GM12878 (cell line): ENCODE results near the gene SMG6. TPM values are rescaled to one million over a fixed set of nuclear protein-coding genes. Genes with fewer than 3 reads are reported as not detected.

Experiments
- ATF3 ChIP-seq: IDR thresholded peaks from 2 replicates; pipeline ENCODE4 v1.6.1; 2011; ENCODE audit warnings: low read depth, mild to moderate bottlenecking, low read length, moderate library complexity, borderline replicate concordance; ENCODE audit errors: extremely low read depth
- BACH1 ChIP-seq: fragments of 450-650 bp; IDR thresholded peaks from 2 replicates; pipeline ENCODE4 v1.6.1; 2017; ENCODE audit warnings: mild to moderate bottlenecking, borderline replicate concordance
- CREM ChIP-seq: IDR thresholded peaks from 2 replicates; pipeline ENCODE4 v1.6.1; 2014; ENCODE audit warnings: antibody characterized with exemption, low read depth
- DPF2 ChIP-seq: fragments of 450-650 bp; IDR thresholded peaks from 2 replicates; pipeline ENCODE4 v1.6.1; 2017; ENCODE audit warnings: mild to moderate bottlenecking
- FOXK2 ChIP-seq: fragments of 450-650 bp; IDR thresholded peaks from 2 replicates; pipeline ENCODE4 v1.6.1; 2017; ENCODE audit warnings: mild to moderate bottlenecking, moderate library complexity
- GATAD2B ChIP-seq: fragments of 450-650 bp; conservative IDR thresholded peaks from 2 replicates; pipeline ENCODE4 v1.6.1; 2017; ENCODE audit warnings: low read depth, mild to moderate bottlenecking, moderate library complexity
- LARP7 ChIP-seq: fragments of 450-650 bp; IDR thresholded peaks from 2 replicates; pipeline ENCODE4 v1.6.1; 2017; ENCODE audit warnings: mild to moderate bottlenecking
- MAX ChIP-seq: IDR thresholded peaks from 2 replicates; pipeline ENCODE4 v1.6.1; 2012; ENCODE audit warnings: low read depth, low read length, improper control_type of control experiment
- MEF2B ChIP-seq: fragments of 450-650 bp; IDR thresholded peaks from 2 replicates; pipeline ENCODE4 v1.6.1; 2018; ENCODE audit warnings: mild to moderate bottlenecking, moderate library complexity; ENCODE audit not compliant: partially characterized antibody, poor library complexity, severe bottlenecking
- MXI1 ChIP-seq: fragments of 150-350 bp; IDR thresholded peaks from 2 replicates; pipeline ENCODE4 v1.6.1; 2011; ENCODE audit warnings: low read depth, mild to moderate bottlenecking, inconsistent platforms, low read length, improper control_type of control experiment
- NBN ChIP-seq: fragments of 450-650 bp; IDR thresholded peaks from 2 replicates; pipeline ENCODE4 v1.6.1; 2016
- NFYA ChIP-seq: IDR thresholded peaks from 2 replicates; pipeline ENCODE4 v1.6.1; 2011; ENCODE audit warnings: low read depth, mild to moderate bottlenecking, low read length, improper control_type of control experiment, borderline replicate concordance
- RFX5 ChIP-seq: IDR thresholded peaks from 2 replicates; pipeline ENCODE4 v1.6.1; 2011; ENCODE audit warnings: low read depth, low read length, improper control_type of control experiment
- SMARCA5 ChIP-seq: fragments of 450-650 bp; IDR thresholded peaks from 2 replicates; pipeline ENCODE4 v1.6.1; 2017; ENCODE audit warnings: mild to moderate bottlenecking
- polyA plus RNA-seq, 11 experiments: library from polyadenylated mRNA; depleted of rRNA in 4 of 11; unstranded in 6 of 11; stranded (reverse) in 5 of 11; fragments of >200 nt; fragmentation: Nextera tagmentation in 4 of 11; fragmentation: Illumina TruSeq in 1 of 11; extraction: Ambion mirVana in 4 of 11; extraction: Trizol in 1 of 11; gene quantifications; 1 replicate in 1 of 11; 2 replicates in 10 of 11; pipeline versions ENCODE4 v1.2.1 to v1.2.3, GENCODE V29; 2011 to 2016; ENCODE audit warnings: inconsistent platforms in 2 of 11, missing spikeins in 2 of 11, low read depth in 1 of 11
- total RNA-seq, 4 experiments: library from RNA; depleted of rRNA in 3 of 4; stranded (reverse); fragments of >200 nt in 3 of 4; fragmentation: Illumina TruSeq in 1 of 4; extraction: Trizol in 1 of 4; gene quantifications; 2 replicates each; pipeline versions ENCODE4 v1.2.1 to v1.2.3, GENCODE V29; 2013 to 2021

SMG6 gene
- total and polyA plus RNA-seq, 10 of the 15 experiments (the other 5 are each of a cell fraction or from before 2014, with no cell fraction given), result 0.58 to 28.7 (median 15.7) TPM

- no peak for TF ChIP-seq NBN
- TF ChIP-seq MXI1, result peak; percentile 65
- no peak for TF ChIP-seq NFYA
- no peak for TF ChIP-seq ATF3
- no peak for TF ChIP-seq MAX
- TF ChIP-seq CREM, result 0 out of 2 replicates have a peak, but pooled peaks have one; percentile 18
- no peak for TF ChIP-seq MEF2B
- TF ChIP-seq LARP7, result 0 out of 2 replicates have a peak, but pooled peaks have one; percentile 24
- TF ChIP-seq RFX5, result no peak
- no peak for TF ChIP-seq GATAD2B
- TF ChIP-seq BACH1, result no peak
- TF ChIP-seq DPF2, result peak; percentile 17
- no peak for TF ChIP-seq FOXK2
- no peak for TF ChIP-seq SMARCA5
These were observed 33.4 kb upstream of the SMG6 start, which contains the start of gene SGSM2 (continued) for GRCh38 chr17:2336852-2337543.
